ENCODE measurements around the gene PARP12.

The PARP12 gene

GRCh38 chr7:140010194-140010895 lies 52.4 kb downstream of the PARP12 start:
- TF ChIP-seq CTCF (IDR thresholded peaks at IDR 0.05): no peak
- H3K36me3 ChIP-seq: peaks cover 82% of the 10 kb centered on the region
- no peaks in the 10 kb centered on the region for H3K9me3 ChIP-seq
- H3K4me3 ChIP-seq (ENCODE audit: low read depth in 1 of 2, low read length in 1 of 2): no peak overlapping the region
- no peaks in the 10 kb centered on the region for H3K4me1 ChIP-seq (ENCODE audit: control insufficient read depth in 1 of 2, insufficient read depth in 1 of 2, low read depth in 1 of 2, low read length in 1 of 2)
- H3K27me3 ChIP-seq: no peaks in the 10 kb centered on the region
- no peak overlapping the region for H3K27ac ChIP-seq

GRCh38 chr7:140009735-140010134 lies 53.0 kb downstream of the PARP12 start:
- TF ChIP-seq CTCF (IDR thresholded peaks at IDR 0.05): no peak
- peaks cover 80% of the 10 kb centered on the region for H3K36me3 ChIP-seq
- H3K9me3 ChIP-seq: no peaks in the 10 kb centered on the region
- H3K4me1 ChIP-seq (ENCODE audit: control insufficient read depth in 1 of 2, insufficient read depth in 1 of 2, low read depth in 1 of 2, low read length in 1 of 2): no peaks in the 10 kb centered on the region
- no peaks in the 10 kb centered on the region for H3K27me3 ChIP-seq
- no peak overlapping the region for H3K27ac ChIP-seq
- H3K4me3 ChIP-seq (ENCODE audit: low read depth in 1 of 2, low read length in 1 of 2): no peak overlapping the region

- Histone ChIP-seq H3K9me3 (no peaks in the 10 kb centered on the region), H3K27ac (no peak overlapping the region), H3K4me1 (ENCODE audit: control insufficient read depth in 1 of 2, insufficient read depth in 1 of 2, low read depth in 1 of 2, low read length in 1 of 2) (no peaks in the 10 kb centered on the region), H3K4me3 (ENCODE audit: low read depth in 1 of 2, low read length in 1 of 2) (no peak overlapping the region), H3K36me3 (peaks cover 78% of the 10 kb centered on the region), H3K27me3 (no peaks in the 10 kb centered on the region)
- no peak for TF ChIP-seq CTCF (IDR thresholded peaks at IDR 0.05)
These were observed 53.8 kb downstream of the PARP12 start for GRCh38 chr7:140008755-140009610.

- H3K27ac ChIP-seq: no peak overlapping the region
- no peaks in the 10 kb centered on the region for H3K9me3 ChIP-seq
- no peak for TF ChIP-seq CTCF (IDR thresholded peaks at IDR 0.05)
- no peak overlapping the region for H3K4me3 ChIP-seq (ENCODE audit: low read depth in 1 of 2, low read length in 1 of 2)
- H3K27me3 ChIP-seq: no peaks in the 10 kb centered on the region
- no peaks in the 10 kb centered on the region for H3K4me1 ChIP-seq (ENCODE audit: control insufficient read depth in 1 of 2, insufficient read depth in 1 of 2, low read depth in 1 of 2, low read length in 1 of 2)
- H3K36me3 ChIP-seq: peaks cover 64% of the 10 kb centered on the region
These were observed 55.6 kb downstream of the PARP12 start for GRCh38 chr7:140007051-140007690.

GRCh38 chr7:140006600-140006999 lies 56.2 kb downstream of the PARP12 start:
- Histone ChIP-seq H3K27me3 (no peaks in the 10 kb centered on the region), H3K4me1 (ENCODE audit: control insufficient read depth in 1 of 2, insufficient read depth in 1 of 2, low read depth in 1 of 2, low read length in 1 of 2) (no peaks in the 10 kb centered on the region), H3K4me3 (ENCODE audit: low read depth in 1 of 2, low read length in 1 of 2) (no peak overlapping the region), H3K9me3 (no peaks in the 10 kb centered on the region), H3K27ac (no peak overlapping the region), H3K36me3 (peaks cover 63% of the 10 kb centered on the region)
- TF ChIP-seq CTCF (IDR thresholded peaks at IDR 0.05): no peak
